ENCODE data around the gene ADAD2. TPM values are rescaled to one million over a fixed set of nuclear protein-coding genes. Genes with fewer than 3 reads are reported as not detected.

Gene ADAD2
- not detected for total RNA-seq

DNA sequence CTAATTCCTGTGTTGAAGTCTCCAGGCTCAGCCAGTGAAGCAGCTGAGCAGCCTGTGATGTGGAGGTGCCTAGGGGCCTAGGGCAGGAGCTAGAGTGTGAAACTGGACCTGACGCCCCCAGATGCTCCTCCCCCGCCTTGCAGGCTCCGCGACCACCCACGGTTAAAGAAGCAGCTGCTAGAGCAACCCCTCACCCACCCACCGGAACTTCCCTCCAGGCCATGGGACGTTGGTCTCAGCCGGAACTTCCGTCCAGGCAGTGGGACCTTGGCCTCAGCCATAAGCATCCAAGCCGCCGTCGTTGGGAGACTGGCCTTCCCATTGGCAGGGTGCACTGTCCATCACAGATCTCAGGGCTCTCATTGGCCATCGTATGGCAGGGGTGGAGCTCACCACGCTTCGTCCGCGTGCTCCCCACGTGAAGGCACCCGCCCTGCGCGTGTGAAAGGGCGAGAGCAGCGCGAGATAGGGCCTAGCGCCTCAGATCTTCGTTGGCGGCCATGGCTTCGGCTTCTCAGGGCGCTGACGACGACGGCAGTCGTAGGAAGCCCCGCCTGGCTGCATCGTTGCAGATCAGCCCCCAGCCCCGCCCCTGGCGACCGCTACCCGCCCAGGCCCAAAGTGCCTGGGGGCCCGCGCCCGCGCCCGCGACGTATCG, at the start of gene ADAD2:
TSS of gene ADAD2 (plus strand) at position 427 of the 658 bp plus-strand sequence. CDS start at position 501, 74 bp downstream.

GRCh38 chr16:84144859-84145639, 45.9 kb upstream of the ADAD2 start, which contains the start of the genes DNAAF1 and HSDL1:
Gene DNAAF1 (plus strand): TSS chr16:84145308. CDS start chr16:84145441, 133 bp downstream.
Gene HSDL1 (minus strand): TSS chr16:84145177. CDS start chr16:84131321, 13,856 bp downstream.

DNA sequence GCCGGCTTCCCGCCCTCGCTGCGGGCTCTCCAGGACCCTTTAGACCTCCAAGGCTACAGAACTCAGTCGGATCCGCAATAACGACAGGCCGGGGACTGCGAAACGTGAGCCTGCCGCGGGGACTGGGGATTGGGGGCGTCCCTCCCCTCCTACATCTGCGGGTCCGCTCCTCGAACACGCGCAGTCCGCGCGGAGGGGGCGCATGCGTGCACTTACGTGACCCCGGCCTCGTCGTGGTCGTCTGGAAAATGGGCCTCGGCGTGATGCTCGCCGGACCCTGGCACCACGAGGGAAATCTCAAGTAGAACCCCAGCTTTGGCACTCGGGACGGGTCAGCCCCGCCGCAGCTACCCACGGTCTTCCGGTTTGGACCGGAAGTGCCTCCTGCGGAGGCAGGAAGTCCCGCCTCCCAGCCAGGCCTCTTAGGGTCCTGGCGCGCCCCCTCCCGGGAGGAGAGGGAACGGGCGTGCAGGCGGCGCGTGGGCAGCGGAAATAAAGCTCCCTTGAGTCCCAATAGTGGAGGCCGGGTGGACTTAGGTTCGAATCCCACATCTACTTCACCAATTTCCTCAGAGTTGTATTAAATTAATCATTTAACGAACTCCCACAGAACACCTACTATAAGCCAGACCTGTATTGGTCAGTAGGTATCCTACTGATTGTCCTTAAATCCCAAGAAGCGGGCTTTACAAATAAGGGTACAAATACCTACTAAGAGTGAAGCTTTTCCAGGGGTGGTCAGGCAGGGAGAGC, 4.1 kb upstream of the ADAD2 start, which contains the start of gene TAF1C:
TSS of gene TAF1C (minus strand) at position 373 of the 753 bp plus-strand sequence. CDS start 2,069 bp downstream, outside the sequence.

GRCh38 chr16:84239909-84240308, 49.0 kb downstream of the ADAD2 start, which contains the start of gene KCNG4:
Gene KCNG4 (minus strand): TSS chr16:84240012. CDS start chr16:84237485, 2,527 bp downstream.

Other genes with a start within 250 kb of the ADAD2 start
- gene OSGIN1, start 237.9 kb upstream of the ADAD2 start, total RNA-seq = under 1 TPM; 0.66 to 0.77 TPM
- gene NECAB2, start 222.9 kb upstream of the ADAD2 start, total RNA-seq = not detected
- gene SLC38A8, start 148.4 kb upstream of the ADAD2 start, total RNA-seq = not detected
- gene MBTPS1, start 74.2 kb upstream of the ADAD2 start, total RNA-seq = 10 to 100 TPM; 57.1 to 59.3 TPM
- gene HSDL1, start 46.0 kb upstream of the ADAD2 start, total RNA-seq = 10 to 100 TPM; 13.9 to 15.3 TPM
- not detected for gene DNAAF1, start 45.8 kb upstream of the ADAD2 start, total RNA-seq
- 10 to 100 TPM; 63.2 to 63.5 TPM for gene TAF1C, start 4.1 kb upstream of the ADAD2 start, total RNA-seq
- gene KCNG4, start 48.9 kb downstream of the ADAD2 start, total RNA-seq = not detected
- under 1 TPM; 0.39 to 0.40 TPM for gene WFDC1, start 103.7 kb downstream of the ADAD2 start, total RNA-seq
- gene ATP2C2, start 177.4 kb downstream of the ADAD2 start, total RNA-seq = not detected

Data from activated naive CD4-positive, alpha-beta T cell treated with anti-CD3 and anti-CD28 coated beads, Interleukin-2, amount 10 ng/mL, durations not matched to agents 5 hours and 36 hours (primary cell).